Panc1 (cell line): ENCODE data around the gene RRP8. TPM values are rescaled to one million over a fixed set of nuclear protein-coding genes. Genes with fewer than 3 reads are reported as not detected.
A peak's percentile ranks its signal among the peaks of the same experiment; 100 is the strongest.

Experiments
- ATAC-seq: fragments of 200-7000 bp; cut with Tn5 transposase; 2 replicates; pipeline ENCODE4 v1.9.1; 2020; ENCODE audit warnings: mild to moderate bottlenecking, moderate library complexity
- BruUV-seq: library from RNA; stranded (reverse); fragments of 400-500 nt; replicated peaks from 2 replicates; lab custom pipeline; 2021; lab: Mats Ljungman, UMichigan
- CTCF ChIA-PET: fragments of 300-600 bp; sonication (Branson Sonifier 250); formaldehyde crosslinking; loops from one replicate; lab custom pipeline; 2022; ENCODE audit warnings: antibody characterized with exemption; lab: Charles Lee
- POLR2A ChIA-PET: fragments of 300-600 bp; sonication (Branson Sonifier 250); formaldehyde crosslinking; loops from one replicate; lab custom pipeline; 2022; ENCODE audit warnings: antibody characterized with exemption; lab: Charles Lee
- DNase-seq: peaks from one replicate; pipeline ENCODE4 v3.0.0-alpha.2; 2010; ENCODE audit warnings: low read depth, low spot score
- H3K27ac ChIP-seq: 2 replicates; pipeline ENCODE4 v1.5.1; 2011; ENCODE audit warnings: mild to moderate bottlenecking, low read length, inconsistent platforms
- H3K27me3 ChIP-seq: fragments of 200-500 bp; sonication (Bioruptor generic); 2 replicates; pipeline ENCODE4 v1.6.0; 2014; ENCODE audit warnings: low read length, inconsistent platforms; ENCODE audit not compliant: control insufficient read depth, insufficient read depth
- H3K36me3 ChIP-seq: fragments of 200-500 bp; sonication (Bioruptor generic); 2 replicates; pipeline ENCODE4 v1.5.1; 2014; ENCODE audit warnings: inconsistent platforms, mild to moderate bottlenecking, low read length, moderate library complexity; ENCODE audit not compliant: control insufficient read depth, insufficient read depth
- H3K4me1 ChIP-seq: 2 replicates; pipeline ENCODE4 v1.5.1; 2011; ENCODE audit warnings: inconsistent platforms, mild to moderate bottlenecking, low read length, moderate library complexity; ENCODE audit not compliant: control insufficient read depth, insufficient read depth
- H3K4me3 ChIP-seq, 2 experiments: 2 replicates each; pipeline ENCODE4 v1.5.1; 2011 to 2012; ENCODE audit warnings: low read depth in 2 of 2, low read length in 2 of 2, mild to moderate bottlenecking in 2 of 2, inconsistent platforms in 1 of 2, moderate library complexity in 1 of 2
- H3K9me3 ChIP-seq: fragments of 200-500 bp; sonication (Bioruptor generic); 2 replicates; pipeline ENCODE4 v1.5.1; 2014; ENCODE audit warnings: low read depth, mild to moderate bottlenecking, inconsistent platforms, low read length, moderate library complexity; ENCODE audit not compliant: control insufficient read depth, insufficient read depth
- CTCF ChIP-seq: fragments of 450-650 bp; IDR thresholded peaks from 2 replicates; pipeline ENCODE4 v1.5.1; 2017; ENCODE audit warnings: mild to moderate bottlenecking
- POLR2AphosphoS5 ChIP-seq: IDR thresholded peaks from 2 replicates; pipeline ENCODE4 v1.6.1; 2012; ENCODE audit warnings: mild to moderate bottlenecking, low read depth, low read length, moderate library complexity
- SIN3A ChIP-seq: IDR thresholded peaks from 2 replicates; pipeline ENCODE4 v1.6.1; 2012; ENCODE audit warnings: low read depth, mild to moderate bottlenecking, low read length, moderate library complexity, borderline replicate concordance; ENCODE audit not compliant: insufficient read depth
- TCF7L2 ChIP-seq: IDR thresholded peaks from 2 replicates; pipeline ENCODE4 v1.6.1; 2011; ENCODE audit warnings: mild to moderate bottlenecking, low read depth, low read length, inconsistent platforms
- in situ Hi-C: cut with HindIII; loops from 2 replicates; pipeline ENCODE4 v1.10.0; 2016; ENCODE audit warnings: low sequenced_read_pairs, low pct_unique_long_range_greater_than_20kb
- intact Hi-C: fragments of 100-400 bp; cut with micrococcal nuclease; formaldehyde crosslinking; loops from one replicate; pipeline ENCODE4 v1.10.0; 2022; ENCODE audit not compliant: unreplicated experiment
- total RNA-seq: library from RNA; stranded (reverse); gene quantifications from one replicate; pipeline ENCODE4 v1.2.1, GENCODE V29; 2021; ENCODE audit not compliant: unreplicated experiment
- TF ChIP-seq, protein P1 (sequence below), 2 experiments: IDR thresholded peaks; 2 replicates each; pipeline ENCODE4 v1.6.1; 2011 to 2012; ENCODE audit warnings: low read depth in 2 of 2, control low read depth in 1 of 2, low read length in 1 of 2, mild to moderate bottlenecking in 1 of 2, moderate library complexity in 1 of 2; ENCODE audit not compliant: insufficient read depth in 1 of 2

The RRP8 gene
- total RNA-seq, 1 experiment from 2014 or later: 23.1 TPM

GRCh38 chr11:6576471-6577373, 26.7 kb downstream of the RRP8 start:
- intact Hi-C loops: no loop called here
- no peak overlapping the region for H3K27ac ChIP-seq
- no peaks in the 10 kb centered on the region for H3K9me3 ChIP-seq
- TF ChIP-seq SIN3A (no peak), TCF7L2 (no peak), POLR2AphosphoS5 (no peak), CTCF (no peak)
- TF ChIP-seq, protein P1, sequence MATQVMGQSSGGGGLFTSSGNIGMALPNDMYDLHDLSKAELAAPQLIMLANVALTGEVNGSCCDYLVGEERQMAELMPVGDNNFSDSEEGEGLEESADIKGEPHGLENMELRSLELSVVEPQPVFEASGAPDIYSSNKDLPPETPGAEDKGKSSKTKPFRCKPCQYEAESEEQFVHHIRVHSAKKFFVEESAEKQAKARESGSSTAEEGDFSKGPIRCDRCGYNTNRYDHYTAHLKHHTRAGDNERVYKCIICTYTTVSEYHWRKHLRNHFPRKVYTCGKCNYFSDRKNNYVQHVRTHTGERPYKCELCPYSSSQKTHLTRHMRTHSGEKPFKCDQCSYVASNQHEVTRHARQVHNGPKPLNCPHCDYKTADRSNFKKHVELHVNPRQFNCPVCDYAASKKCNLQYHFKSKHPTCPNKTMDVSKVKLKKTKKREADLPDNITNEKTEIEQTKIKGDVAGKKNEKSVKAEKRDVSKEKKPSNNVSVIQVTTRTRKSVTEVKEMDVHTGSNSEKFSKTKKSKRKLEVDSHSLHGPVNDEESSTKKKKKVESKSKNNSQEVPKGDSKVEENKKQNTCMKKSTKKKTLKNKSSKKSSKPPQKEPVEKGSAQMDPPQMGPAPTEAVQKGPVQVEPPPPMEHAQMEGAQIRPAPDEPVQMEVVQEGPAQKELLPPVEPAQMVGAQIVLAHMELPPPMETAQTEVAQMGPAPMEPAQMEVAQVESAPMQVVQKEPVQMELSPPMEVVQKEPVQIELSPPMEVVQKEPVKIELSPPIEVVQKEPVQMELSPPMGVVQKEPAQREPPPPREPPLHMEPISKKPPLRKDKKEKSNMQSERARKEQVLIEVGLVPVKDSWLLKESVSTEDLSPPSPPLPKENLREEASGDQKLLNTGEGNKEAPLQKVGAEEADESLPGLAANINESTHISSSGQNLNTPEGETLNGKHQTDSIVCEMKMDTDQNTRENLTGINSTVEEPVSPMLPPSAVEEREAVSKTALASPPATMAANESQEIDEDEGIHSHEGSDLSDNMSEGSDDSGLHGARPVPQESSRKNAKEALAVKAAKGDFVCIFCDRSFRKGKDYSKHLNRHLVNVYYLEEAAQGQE (IDR thresholded peaks at IDR 0.05; ENCODE audit: insufficient read depth in 1 of 2, low read depth in 2 of 2, low read length in 1 of 2): no peak
- DNase-seq (no peak), ATAC-seq (0 out of 2 replicates have a peak, but pooled peaks have one; percentile 44)
- no TSS peak for BruUV-seq
- ChIA-PET CTCF (interaction anchor here (0.6 kb wide), 1 partner anchor 104 kb away, joined by 3 read pairs; no protein-coding TSS in a partner anchor), POLR2A (no interaction called here)
- in situ Hi-C loops: no loop called here
- no peaks in the 10 kb centered on the region for H3K27me3 ChIP-seq
- H3K4me3 ChIP-seq: no peak overlapping the region
- H3K4me1 ChIP-seq: no peaks in the 10 kb centered on the region
- no peaks in the 10 kb centered on the region for H3K36me3 ChIP-seq

GRCh38 chr11:6574816-6575715, 28.4 kb downstream of the RRP8 start:
- no TSS peak for BruUV-seq
- Histone ChIP-seq H3K9me3 (no peaks in the 10 kb centered on the region), H3K4me3 (no peak overlapping the region), H3K4me1 (no peaks in the 10 kb centered on the region), H3K36me3 (no peaks in the 10 kb centered on the region), H3K27me3 (no peaks in the 10 kb centered on the region), H3K27ac (no peak overlapping the region)
- ATAC-seq (no peak), DNase-seq (no peak)
- CTCF ChIA-PET: no interaction called here
- intact Hi-C loops: no loop called here
- TF ChIP-seq SIN3A: no peak
- TF ChIP-seq POLR2AphosphoS5: no peak
- TF ChIP-seq TCF7L2: no peak
- TF ChIP-seq, protein P1 (IDR thresholded peaks at IDR 0.05; ENCODE audit: insufficient read depth in 1 of 2, low read depth in 2 of 2, low read length in 1 of 2): no peak
- TF ChIP-seq CTCF: no peak
- POLR2A ChIA-PET: no interaction called here
- in situ Hi-C loops: no loop called here
